LNCaP clone FGC (cell line): ENCODE measurements around the gene PLCG2.

Source experiments
- DNase-seq: peaks from one replicate; pipeline ENCODE4 v3.0.0-alpha.2; 2011; ENCODE audit warnings: low read depth
- H3K4me3 ChIP-seq: 2 replicates; pipeline ENCODE4 v1.5.1; 2011; ENCODE audit warnings: mild to moderate bottlenecking, low read depth, low read length, control low read depth
- CTCF ChIP-seq: IDR thresholded peaks from 2 replicates; pipeline ENCODE4 v1.5.1; 2012; ENCODE audit warnings: mild to moderate bottlenecking; ENCODE audit not compliant: control insufficient read depth, insufficient read depth; ENCODE audit errors: extremely low read depth

Gene PLCG2

GRCh38 chr16:81838794-81839193, 59.7 kb downstream of the PLCG2 start:
- TF ChIP-seq CTCF: no peak
- no peak for DNase-seq
- no peak overlapping the region for H3K4me3 ChIP-seq

- TF ChIP-seq CTCF: no peak
- no peak overlapping the region for H3K4me3 ChIP-seq
- no peak for DNase-seq
Measured at GRCh38 chr16:81841722-81842121, 62.6 kb downstream of the PLCG2 start.

- DNase-seq: no peak
- TF ChIP-seq CTCF: no peak
- H3K4me3 ChIP-seq: no peak overlapping the region
Measured at GRCh38 chr16:81842564-81843242, 63.6 kb downstream of the PLCG2 start.

GRCh38 chr16:81843243-81843582, 64.1 kb downstream of the PLCG2 start:
- no peak for TF ChIP-seq CTCF
- H3K4me3 ChIP-seq: no peak overlapping the region
- no peak for DNase-seq

- no peak overlapping the region for H3K4me3 ChIP-seq
- TF ChIP-seq CTCF: no peak
Measured at GRCh38 chr16:81843683-81844082, 64.6 kb downstream of the PLCG2 start.

GRCh38 chr16:81846105-81846504, 67.0 kb downstream of the PLCG2 start:
- DNase-seq: no peak
- no peak for TF ChIP-seq CTCF

More at GRCh38 chr16:81843683-81844082, 64.6 kb downstream of the PLCG2 start:
- no peak for DNase-seq

GRCh38 chr16:81848306-81848853, 69.3 kb downstream of the PLCG2 start:
- H3K4me3 ChIP-seq: no peak overlapping the region
- no peak for DNase-seq
- TF ChIP-seq CTCF: no peak

More at GRCh38 chr16:81846105-81846504, 67.0 kb downstream of the PLCG2 start:
- H3K4me3 ChIP-seq: no peak overlapping the region
